Measurements from ENCODE around the gene ZFYVE1.
"Not testable (repeated sequence)": the region's sequence is repeated elsewhere in the genome, so short reads cannot be mapped to it uniquely, and the experiment has no call there.

The ZFYVE1 gene, protein sequence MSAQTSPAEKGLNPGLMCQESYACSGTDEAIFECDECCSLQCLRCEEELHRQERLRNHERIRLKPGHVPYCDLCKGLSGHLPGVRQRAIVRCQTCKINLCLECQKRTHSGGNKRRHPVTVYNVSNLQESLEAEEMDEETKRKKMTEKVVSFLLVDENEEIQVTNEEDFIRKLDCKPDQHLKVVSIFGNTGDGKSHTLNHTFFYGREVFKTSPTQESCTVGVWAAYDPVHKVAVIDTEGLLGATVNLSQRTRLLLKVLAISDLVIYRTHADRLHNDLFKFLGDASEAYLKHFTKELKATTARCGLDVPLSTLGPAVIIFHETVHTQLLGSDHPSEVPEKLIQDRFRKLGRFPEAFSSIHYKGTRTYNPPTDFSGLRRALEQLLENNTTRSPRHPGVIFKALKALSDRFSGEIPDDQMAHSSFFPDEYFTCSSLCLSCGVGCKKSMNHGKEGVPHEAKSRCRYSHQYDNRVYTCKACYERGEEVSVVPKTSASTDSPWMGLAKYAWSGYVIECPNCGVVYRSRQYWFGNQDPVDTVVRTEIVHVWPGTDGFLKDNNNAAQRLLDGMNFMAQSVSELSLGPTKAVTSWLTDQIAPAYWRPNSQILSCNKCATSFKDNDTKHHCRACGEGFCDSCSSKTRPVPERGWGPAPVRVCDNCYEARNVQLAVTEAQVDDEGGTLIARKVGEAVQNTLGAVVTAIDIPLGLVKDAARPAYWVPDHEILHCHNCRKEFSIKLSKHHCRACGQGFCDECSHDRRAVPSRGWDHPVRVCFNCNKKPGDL

DNA sequence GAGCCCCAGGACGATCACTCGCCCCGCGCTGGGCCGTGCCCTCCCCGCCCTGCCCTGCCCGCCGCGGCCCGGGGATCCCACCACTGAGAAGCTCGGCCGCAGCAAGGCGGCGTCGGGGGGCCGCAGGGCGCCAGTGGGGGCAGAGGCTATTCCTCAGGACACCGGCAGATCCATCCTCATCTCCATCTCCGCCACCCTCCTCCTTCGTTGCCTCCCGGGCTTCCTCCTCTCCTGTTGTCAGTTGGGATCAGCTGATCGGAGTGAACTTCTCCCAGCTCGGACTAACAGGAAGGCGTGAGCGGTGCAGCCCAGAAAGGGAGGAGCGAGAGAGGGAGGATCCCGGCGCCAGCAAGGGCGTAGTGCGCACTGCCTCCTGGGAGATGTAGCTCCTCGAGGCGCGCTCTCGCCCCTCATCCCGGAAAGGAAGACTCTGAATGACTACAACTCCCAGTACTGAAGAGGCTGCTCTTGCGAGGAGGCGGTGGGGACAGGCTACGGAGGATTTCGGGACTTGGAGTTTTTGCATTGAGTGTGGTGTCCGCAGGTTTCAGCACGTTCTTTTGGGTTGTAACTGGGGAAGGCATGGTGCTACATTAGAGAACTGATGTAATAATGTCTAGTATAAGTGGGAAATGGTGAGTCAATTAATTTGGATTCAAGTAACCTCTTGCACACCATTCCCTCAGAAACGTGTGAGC lies at the start of gene ZFYVE1:
Gene ZFYVE1, minus strand, starts transcription at position 262 of the 698 bp plus-strand sequence. CDS start 2,598 bp downstream, outside the sequence.
- peak; percentile 93 for DNase-seq

DNA sequence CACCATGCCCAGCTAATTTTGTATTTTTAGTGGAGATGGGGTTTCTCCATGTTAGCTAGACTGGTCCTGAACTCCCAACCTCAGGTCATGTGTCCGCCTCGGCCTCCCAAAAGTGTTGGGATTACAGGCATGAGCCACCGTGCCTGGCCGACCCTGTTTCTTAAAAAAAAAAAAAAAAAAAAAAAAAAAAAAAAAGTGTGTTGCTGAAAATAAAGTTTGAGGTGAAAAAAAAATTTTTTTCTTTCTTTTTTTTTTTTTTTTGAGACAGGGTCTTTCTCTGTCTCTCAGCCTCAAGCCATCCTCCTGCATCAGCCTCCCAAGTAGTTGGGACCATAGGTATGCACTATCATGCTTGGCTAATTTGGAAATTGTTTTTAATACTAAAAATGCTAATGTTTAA lies 42.7 kb upstream of the ZFYVE1 start:
- no peak for DNase-seq

DNA sequence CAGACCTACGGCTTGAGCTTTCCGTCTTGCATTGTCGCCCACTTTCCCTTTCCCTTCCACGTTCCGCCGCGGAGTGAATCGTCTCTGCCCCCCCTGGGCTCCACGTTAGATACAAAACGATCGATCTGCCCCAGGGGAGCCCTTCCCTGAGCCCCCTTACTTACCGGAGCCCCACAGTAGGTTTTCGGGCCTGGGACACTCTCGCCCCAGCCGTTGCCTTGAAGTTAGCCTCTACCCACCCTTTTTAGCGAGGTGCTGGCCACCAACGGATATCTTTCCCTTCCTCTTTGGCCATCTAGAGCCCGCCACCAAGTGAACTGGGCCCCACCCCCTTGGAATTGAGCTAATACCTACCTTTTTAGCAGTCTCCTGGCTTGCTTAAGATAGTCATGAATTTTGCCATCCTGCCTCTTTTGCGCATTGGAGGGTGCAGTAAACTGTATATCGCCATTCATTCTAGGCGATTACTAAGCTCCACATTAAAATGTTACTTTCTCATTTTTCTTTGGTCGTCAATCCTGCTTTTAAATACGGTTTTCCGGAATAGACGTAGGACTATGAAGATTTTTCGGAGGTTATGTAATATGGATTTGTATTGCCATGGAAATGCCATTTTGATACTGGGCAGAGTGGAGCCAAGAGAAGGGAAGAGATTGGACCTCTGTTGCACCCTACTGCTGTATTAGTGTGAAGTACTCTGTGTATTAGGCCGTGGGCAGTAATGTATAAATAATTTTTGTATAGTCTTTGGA lies 32.2 kb upstream of the ZFYVE1 start:
- peak; percentile 32 for DNase-seq

DNA sequence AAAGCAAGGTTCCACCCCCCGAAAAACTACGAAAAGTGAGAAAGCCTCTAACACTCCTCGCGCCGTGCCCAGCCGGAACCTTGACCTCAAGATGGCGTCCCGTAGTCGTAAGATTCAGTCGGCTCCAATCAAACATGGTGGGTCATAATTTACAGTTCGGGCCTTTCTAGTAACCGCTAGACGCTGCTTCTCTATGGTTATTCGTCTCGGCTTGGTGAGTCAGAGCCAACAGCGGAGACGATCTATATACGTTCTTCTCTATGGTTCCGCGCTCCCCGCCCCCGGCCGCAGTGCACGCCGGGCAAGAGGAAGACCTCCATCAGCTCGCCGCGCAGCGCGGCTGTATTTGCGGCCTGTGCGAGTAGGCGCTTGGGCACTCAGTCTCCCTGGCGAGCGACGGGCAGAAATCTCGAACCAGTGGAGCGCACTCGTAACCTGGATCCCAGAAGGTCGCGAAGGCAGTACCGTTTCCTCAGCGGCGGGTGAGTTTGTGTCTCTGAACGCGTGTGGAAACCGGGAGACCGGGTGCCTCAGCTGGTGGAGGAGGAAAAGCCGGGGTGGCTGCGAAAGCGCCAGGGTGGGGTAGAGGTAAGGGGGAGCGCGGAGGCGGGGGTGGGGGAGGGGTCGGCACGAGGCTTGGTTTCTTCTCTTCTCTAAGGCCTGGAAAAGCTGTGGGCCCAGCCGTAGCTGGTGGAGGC lies 31.5 kb upstream of the ZFYVE1 start, which contains the start of gene RBM25:
Gene RBM25, plus strand, starts transcription at position 311 of the 698 bp plus-strand sequence. CDS start 13,108 bp downstream, outside the sequence.
- peak; percentile 96 for DNase-seq

DNA sequence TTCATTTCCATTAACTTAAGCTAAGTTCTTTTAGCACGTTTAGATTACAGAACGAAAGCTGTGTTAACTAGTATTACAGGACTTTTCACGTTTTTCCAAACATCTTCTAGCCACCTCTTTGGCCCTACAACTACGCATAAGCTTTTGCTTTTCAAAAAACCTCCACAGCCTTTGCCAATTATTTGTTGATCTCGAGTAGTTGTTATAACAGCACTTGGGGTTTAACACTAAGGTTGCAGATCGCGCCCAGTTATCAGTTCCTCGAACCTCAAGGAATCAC lies 31.0 kb upstream of the ZFYVE1 start:
- no peak for DNase-seq

DNA sequence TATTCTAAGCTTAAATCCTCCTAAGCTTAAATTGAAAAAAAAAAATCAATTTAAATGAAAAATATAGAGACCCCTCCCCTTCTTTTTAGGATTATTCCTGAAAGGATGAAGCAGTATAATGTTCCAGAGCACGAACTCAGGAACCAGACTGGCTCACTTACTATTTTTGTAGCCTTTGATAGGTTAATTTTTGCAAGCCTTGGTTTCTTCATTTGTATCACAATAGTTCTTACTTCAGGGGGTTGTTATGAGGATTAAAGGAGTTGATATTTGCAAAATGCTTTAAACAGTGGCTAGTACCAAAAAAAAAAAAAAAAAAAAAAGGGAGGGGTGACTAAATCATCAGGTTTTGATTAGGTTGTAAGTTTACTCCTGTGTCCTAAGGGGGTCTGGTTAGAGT lies 28.3 kb upstream of the ZFYVE1 start:
- no peak for DNase-seq

DNA sequence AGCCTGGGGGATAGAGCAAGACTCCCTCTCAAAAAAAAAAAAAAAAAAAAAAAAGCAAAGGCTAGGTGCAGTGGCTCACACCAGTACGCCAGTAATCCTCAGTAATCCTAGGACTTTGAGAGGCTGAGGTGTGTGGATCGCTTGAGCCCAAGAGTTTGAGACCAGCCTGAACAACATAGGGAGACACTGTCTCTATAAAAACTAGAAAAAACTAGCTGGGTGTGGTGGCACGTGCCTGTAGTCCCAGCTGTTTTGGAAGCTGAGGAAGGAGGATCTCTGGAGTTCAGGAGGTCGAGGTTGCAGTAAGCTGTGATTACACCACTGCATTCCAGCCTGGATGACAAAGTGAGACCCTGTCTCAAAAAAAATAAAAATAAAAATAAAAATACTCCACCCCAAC lies 22.5 kb upstream of the ZFYVE1 start:
- no peak for DNase-seq

DNA sequence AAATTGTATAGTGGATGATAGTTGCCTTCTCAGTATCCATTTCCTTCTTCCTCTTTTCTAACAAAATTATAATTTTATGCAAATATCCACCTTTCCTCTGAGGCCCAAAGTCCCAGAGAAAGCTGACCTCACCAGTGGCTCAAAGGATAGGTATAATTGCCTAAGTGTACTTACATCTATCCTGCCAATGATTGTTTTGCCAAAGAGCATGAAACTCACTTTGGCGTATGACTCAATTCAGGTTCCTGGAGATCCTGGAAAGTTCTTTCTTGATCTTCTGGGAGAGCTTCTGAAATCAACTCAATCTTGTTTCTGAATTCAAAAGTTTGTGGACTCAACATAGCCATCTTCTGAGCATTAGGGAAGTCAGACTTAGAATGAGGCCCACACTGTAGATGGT lies 20.9 kb upstream of the ZFYVE1 start:
- DNase-seq, result no peak

DNA sequence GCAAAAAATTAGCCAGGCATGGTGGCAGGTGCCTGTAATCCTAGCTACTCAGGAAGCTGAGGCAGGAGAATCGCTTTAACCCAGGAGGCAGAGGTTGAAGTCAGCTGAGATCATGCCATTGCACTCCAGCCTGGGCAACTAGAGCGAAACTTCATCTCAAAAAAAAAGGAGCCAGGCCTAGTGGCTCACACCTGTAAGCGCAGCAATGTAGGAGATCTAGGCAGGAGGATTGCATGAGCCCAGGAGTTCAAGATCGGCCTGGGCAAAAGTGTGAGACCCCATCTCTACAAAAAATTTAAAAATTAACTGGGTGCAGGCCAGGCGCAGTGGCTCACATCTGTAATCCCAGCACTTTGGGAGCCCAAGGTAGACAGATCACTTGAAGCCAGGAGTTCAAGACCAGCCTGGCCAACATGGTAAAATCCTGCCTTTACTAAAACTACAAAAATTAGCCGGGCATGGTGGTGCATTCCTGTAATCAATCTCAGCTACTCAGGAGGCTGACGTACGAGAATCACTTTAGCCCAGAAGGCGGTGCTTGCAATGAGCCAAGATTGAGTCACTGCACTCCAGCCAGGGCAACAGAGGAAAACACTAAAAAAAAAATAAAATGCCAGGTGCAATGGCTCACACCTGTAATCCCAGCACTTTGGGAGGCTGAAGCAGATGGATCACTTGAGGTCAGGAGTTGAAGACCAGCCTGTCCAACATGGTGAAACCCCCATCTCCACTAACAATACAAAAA lies 10.0 kb upstream of the ZFYVE1 start:
- DNase-seq, result not testable (repeated sequence)

DNA sequence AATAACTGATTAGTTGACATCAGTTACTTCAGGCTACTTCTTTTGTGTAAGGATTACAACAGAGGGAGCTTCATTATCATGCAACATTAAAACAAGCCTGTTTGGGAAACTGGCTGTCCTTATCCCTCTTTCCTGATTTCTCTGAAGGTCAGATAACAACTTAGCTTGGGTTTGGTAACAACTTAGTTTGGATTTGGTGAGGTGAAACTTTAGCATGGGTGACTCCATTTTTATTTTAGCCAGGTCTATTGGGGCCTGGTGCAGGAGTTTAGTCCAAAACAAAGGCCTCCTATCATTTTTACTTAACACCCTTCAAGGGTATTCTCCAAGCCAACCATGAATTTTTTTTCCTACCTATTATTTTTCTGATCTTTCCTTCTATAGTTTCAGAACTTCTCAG lies 1.1 kb upstream of the ZFYVE1 start:
- no peak for DNase-seq

DNA sequence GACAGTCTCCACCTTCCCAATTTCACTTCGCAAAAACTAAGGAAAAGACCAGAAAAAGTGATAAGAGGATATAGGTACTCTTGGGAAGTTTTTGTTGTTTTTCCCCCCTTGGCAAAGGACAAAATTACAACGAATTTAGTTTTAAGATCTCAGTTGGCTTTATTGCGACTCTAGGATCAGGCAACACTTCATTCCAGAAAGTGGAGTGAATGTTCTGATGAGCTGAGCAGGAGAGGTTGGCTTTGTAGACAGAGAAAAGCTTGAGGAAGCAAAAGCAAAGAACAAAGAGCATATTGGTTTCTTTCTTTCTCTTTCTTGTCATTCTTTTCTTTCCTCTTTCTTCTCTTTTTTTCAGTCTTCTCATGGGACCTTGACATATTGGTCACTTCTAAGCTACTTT lies 640 bp upstream of the ZFYVE1 start:
- no peak for DNase-seq

DNA sequence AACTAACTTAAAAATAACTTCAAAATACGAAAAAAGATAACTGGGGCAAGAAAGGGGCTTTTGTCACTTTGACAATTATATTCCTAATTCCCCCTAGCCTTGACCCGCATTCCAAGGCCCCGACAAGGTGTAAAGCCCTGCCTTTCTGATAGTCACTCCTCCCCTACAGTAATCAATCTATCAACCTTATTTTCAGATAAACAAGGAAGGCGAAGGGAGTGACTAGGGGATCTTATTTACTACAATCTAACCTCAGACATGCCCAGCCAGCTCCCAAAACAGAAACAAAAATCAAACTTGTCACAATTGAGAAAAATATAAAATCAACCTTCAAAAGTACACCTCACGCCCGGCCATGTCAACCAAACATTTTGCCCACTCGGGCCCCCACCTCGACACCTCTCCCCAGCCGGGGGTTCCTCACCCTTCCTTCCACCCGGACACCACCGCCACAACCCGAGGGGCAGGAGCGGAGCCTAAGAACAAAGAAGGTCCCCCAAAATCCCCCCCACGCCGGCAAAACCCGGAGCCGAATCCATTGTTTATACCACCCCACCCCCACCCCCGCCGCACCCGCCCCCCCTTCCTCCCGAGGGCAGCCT lies 562 bp downstream of the ZFYVE1 start:
- no peak for DNase-seq

DNA sequence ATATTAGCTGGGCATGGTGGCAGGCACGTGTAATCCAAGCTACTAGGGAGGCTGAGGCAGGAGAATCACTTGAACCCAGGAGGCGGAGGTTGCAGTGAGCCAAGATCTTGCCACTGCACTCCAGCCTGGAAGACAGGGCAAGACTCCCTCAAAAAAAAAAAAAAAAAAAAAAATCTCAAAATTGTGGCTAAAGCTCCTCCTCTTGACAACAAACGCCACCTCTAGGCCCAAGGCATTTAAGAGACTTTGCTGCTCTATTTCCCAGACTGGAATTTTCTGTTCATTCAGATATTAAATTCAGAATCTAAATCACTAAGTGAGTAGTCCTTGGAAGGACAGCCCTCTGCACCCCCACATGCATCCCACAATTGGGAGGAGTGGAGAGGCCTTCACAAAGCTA lies 1.4 kb downstream of the ZFYVE1 start:
- DNase-seq, result no peak

DNA sequence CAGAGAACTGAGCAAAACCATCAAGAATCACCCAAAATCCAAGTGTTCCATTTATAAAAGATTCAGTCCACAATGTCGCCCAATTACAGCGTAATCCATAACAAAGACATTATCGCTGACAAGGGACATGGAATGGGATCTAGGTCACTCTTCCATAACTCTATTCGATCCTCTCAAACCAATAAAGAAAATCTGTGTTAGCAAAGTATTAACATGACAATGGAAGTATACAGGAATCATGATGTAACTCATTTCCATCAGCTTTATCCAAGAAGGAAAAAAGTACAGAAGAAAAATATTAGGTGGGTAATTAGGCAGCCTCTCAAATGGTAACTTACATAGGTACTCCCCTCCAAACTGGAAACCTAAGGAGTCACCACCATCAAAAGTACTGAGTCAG lies 4.9 kb downstream of the ZFYVE1 start:
- no peak for DNase-seq

DNA sequence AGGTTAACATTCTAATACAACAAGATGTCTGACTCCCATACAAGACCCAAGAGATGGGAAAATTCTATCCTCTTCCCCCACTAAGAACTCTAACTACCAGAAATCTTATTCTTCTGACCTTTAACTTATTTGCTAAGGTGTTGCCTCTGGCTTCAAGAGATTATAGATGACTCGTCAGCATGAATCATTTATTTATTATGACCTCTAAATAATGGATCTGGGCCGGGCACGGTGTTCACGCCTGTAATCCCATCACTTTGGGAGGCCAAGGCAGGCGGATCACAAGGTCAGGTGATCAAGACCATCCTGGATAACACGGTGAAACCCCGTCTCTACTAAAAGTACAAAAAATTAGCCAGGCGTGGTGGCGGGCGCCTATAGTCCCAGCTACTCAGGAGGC lies 10.9 kb downstream of the ZFYVE1 start:
- DNase-seq, result not testable (repeated sequence)

DNA sequence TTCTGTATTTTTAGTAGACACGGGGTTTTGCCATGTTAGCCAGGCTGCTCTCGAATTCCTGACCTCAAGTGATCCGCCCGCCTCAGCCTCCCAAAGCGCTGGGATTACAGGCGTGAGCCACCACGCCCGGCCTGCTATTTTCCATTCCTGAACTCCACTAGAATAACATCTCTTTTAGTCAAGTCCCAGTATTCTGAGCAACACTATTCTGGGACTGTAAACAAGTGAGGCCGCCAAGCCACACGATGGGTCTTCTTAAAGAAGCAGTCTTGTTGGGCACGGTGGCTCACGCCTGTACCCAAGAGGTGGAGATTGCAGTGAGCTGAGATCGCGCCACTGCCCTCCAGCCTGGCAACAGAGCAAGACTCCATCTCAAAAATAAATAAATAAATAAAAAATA lies 11.4 kb downstream of the ZFYVE1 start:
- not testable (repeated sequence) for DNase-seq

DNA sequence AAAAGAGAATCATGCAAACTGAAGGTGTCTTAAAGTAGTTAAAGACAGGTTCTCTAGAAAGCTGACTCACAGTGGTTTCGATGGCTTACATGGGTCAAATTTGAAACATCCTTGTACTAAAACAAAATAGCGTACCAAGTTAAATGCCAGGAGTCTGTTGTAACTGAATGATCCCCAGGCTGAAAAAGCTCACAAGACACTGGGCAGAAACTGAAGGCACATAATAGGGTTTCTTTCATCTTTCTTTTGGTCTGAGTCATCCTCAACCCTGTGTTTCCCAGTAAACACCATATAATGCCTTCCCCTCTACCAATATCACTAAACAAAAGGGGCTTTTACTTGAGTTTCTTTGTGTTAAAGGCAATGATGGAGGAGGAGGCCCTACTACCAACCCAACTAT lies 12.8 kb downstream of the ZFYVE1 start:
- DNase-seq, result no peak

DNA sequence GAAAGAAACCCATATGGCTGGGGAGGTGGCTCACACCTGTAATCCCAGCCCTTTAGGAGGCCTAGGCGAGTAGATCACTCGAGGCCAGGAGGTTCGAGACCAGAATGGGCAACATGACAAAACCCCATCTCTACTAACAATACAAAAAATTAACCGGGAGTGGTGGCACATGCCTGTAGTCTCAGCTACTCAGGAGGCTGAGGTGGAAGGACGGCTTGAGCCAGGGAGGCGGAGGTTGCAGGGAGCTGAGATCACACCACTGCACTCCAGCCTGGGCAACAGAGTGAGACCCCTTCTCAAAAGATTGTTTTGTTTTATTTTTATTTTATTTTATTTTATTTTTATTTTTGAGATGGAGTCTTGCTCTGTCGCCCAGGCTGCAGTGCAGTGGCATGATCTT lies 15.7 kb downstream of the ZFYVE1 start:
- DNase-seq, result not testable (repeated sequence)

DNA sequence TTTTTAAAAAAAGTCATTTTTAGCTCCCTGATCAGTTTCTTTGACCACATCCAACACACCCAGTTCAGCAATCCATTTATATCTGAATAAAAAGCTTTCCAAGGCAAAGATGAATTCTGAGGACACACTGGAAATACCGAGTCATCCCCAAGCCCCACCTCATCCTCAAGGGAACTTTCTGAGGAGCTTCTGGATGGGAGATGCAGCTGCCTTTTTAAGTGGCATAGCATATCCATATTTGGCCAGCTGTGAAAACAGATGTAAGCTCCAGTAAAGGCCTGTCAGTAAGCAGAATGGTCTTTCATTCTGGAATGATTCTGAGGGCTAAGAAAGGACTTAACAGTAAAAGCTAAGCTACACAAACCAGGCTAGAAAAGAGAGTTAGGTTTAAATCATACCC lies 18.4 kb downstream of the ZFYVE1 start:
- DNase-seq, result no peak

DNA sequence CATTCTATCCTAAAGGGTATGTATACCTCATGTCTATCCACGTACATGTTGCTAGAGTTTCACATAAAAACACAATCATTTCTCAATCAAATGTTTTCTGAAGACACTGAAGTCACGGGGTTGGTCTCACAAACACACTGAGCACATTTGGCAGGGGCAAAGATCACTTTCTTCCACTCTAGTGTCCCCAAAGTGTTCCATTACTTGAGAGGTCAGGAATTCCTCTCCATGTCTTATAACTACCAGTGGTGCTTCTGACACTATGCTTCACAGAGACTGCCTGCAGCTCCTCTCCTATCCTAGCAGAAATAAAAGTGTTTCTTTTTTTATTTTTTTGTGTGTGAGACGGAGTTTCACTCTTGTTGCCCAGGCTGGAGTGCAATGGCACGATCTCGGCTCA lies 19.1 kb downstream of the ZFYVE1 start:
- DNase-seq, result no peak

DNA sequence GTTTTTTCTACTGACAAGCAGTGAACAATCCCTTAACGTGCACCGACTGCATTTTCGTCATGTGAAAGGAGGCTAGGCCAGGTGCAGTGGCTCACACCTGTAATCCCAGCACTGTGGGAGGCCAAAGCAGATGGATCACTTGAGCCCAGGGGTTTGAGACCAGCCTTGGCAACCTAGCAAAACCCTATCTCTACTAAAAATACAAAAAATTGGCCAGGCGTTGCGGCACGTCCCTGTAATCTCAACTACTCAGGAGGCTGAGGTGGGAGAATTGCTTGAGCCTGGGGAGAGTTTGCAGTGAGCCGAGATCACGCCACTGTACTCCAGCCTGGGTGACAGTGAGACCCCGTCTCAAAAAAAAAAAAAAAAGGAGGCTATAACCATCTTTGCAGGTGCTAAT lies 22.3 kb downstream of the ZFYVE1 start:
- DNase-seq, result not testable (repeated sequence)
